ENCODE results near the gene CLSTN2.

- TF ChIP-seq RCOR1 (IDR thresholded peaks at IDR 0.05; ENCODE audit: insufficient replicate concordance, low read length) (no peak), CTCF (conservative IDR thresholded peaks at IDR 0.05; ENCODE audit: low read depth, low read length) (no peak), POLR2A (IDR thresholded peaks at IDR 0.05; ENCODE audit: low read depth, low read length) (no peak), RAD21 (IDR thresholded peaks at IDR 0.05; ENCODE audit: low read length) (no peak), ELK1 (IDR thresholded peaks at IDR 0.05; ENCODE audit: borderline replicate concordance, low read depth, low read length) (no peak), MAFK (IDR thresholded peaks at IDR 0.05; ENCODE audit: low read depth, low read length) (no peak), CHD1 (IDR thresholded peaks at IDR 0.05; ENCODE audit: low read depth, low read length) (no peak), SMC3 (IDR thresholded peaks at IDR 0.05; ENCODE audit: low read depth, low read length) (no peak), MXI1 (IDR thresholded peaks at IDR 0.05; ENCODE audit: borderline replicate concordance, low read depth, low read length) (no peak), BHLHE40 (IDR thresholded peaks at IDR 0.05; ENCODE audit: low read depth, low read length) (no peak)
Observed at GRCh38 chr3:140270329-140270728, 335.3 kb downstream of the CLSTN2 start.

Data from IMR-90 (cell line).